NCI-H510A treated with DMSO at 0.1 percent for 48 hours (cell line): Measurements from ENCODE around the gene TEPSIN.

Experiments used
- DNase-seq: peaks from one replicate; lab custom pipeline; 2025; lab: John Stamatoyannopoulos, UW

TEPSIN gene

GRCh38 chr17:81267390-81268067 lies 28.7 kb upstream of the TEPSIN start:
- no peak for DNase-seq

- DNase-seq = no peak
These were observed 26.7 kb upstream of the TEPSIN start for GRCh38 chr17:81265576-81265975.

GRCh38 chr17:81264640-81265039 lies 25.8 kb upstream of the TEPSIN start:
- no peak for DNase-seq

- DNase-seq = no peak
These were observed 24.7 kb upstream of the TEPSIN start for GRCh38 chr17:81263371-81264181.

- no peak for DNase-seq
These were observed 22.9 kb upstream of the TEPSIN start for GRCh38 chr17:81261582-81262336.

- DNase-seq = no peak
These were observed 22.2 kb upstream of the TEPSIN start for GRCh38 chr17:81261096-81261495.

- DNase-seq = no peak
These were observed 21.8 kb upstream of the TEPSIN start for GRCh38 chr17:81260641-81261040.

- DNase-seq = no peak
These were observed 21.3 kb upstream of the TEPSIN start for GRCh38 chr17:81260171-81260570.

GRCh38 chr17:81259058-81259605 lies 20.3 kb upstream of the TEPSIN start:
- no peak for DNase-seq

- no peak for DNase-seq
These were observed 19.4 kb upstream of the TEPSIN start for GRCh38 chr17:81258292-81258691.

- DNase-seq = no peak
These were observed 18.7 kb upstream of the TEPSIN start for GRCh38 chr17:81257533-81257932.

GRCh38 chr17:81256616-81257015 lies 17.8 kb upstream of the TEPSIN start:
- no peak for DNase-seq

- DNase-seq = peak; percentile 90
These were observed 16.3 kb upstream of the TEPSIN start for GRCh38 chr17:81254955-81255717.

GRCh38 chr17:81253358-81254131 lies 14.7 kb upstream of the TEPSIN start:
- peak; percentile 56 for DNase-seq

GRCh38 chr17:81252987-81253329 lies 14.1 kb upstream of the TEPSIN start:
- no peak for DNase-seq

GRCh38 chr17:81252326-81252986 lies 13.6 kb upstream of the TEPSIN start:
- no peak for DNase-seq

GRCh38 chr17:81251709-81252301 lies 12.9 kb upstream of the TEPSIN start:
- DNase-seq = peak; percentile 94

GRCh38 chr17:81251094-81251708 lies 12.3 kb upstream of the TEPSIN start:
- peak; percentile 68 for DNase-seq

- peak; percentile 32 for DNase-seq
These were observed 11.6 kb upstream of the TEPSIN start for GRCh38 chr17:81250286-81251093.
